ENCODE data around the gene CLSTN2.

CLSTN2 gene

GRCh38 chr3:140055092-140055791, 120.3 kb downstream of the CLSTN2 start:
- DNase-seq: no peak

GRCh38 chr3:140056047-140056446, 121.1 kb downstream of the CLSTN2 start:
- no peak for DNase-seq

- DNase-seq: no peak
Measured at GRCh38 chr3:140061211-140061610, 126.2 kb downstream of the CLSTN2 start.

- DNase-seq: no peak
Measured at GRCh38 chr3:140062461-140062860, 127.5 kb downstream of the CLSTN2 start.

DNA sequence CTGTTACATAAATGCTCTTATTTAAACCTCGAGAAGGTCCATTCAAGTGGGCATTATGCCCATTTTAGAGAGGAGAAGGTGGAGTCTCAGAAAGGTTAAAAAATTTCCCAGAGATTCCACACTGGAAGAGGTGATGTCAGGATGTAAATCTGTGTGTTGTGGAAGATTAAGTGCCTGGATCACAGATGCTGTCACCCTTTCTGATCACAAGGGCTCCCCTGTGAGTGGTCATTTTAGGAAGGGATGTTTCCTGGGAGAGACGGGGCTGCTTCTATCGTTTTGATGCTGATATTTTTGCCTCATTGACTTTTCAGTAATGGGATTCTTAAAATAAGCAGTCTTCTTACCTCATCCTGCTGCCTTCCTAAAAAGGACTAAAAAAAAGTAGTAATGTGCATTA, 132.5 kb downstream of the CLSTN2 start:
- DNase-seq: no peak

DNA sequence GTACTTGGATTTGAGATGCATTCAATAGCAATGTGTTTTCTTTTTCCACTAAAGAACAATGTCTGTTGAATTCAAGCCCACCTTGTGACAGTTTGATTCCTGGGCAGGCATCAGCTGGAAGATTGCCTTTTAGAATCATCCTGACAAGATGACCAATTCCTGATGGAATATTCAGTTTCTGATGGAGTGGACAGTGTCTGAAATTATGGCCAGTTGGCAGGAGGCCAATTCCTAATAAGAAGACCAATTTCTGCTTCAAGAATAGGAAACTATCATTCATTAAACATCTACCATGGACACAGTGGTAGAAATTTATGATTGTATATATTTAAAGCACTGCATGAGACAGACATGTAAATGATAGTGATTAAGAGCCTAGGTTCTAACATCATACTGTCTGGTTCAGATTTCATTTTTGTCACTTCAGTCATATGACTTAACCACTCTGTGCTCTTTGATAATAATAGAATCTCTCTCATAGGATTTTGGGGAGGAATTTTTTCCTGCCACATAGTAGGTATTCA, 133.6 kb downstream of the CLSTN2 start:
- DNase-seq: no peak

DNA sequence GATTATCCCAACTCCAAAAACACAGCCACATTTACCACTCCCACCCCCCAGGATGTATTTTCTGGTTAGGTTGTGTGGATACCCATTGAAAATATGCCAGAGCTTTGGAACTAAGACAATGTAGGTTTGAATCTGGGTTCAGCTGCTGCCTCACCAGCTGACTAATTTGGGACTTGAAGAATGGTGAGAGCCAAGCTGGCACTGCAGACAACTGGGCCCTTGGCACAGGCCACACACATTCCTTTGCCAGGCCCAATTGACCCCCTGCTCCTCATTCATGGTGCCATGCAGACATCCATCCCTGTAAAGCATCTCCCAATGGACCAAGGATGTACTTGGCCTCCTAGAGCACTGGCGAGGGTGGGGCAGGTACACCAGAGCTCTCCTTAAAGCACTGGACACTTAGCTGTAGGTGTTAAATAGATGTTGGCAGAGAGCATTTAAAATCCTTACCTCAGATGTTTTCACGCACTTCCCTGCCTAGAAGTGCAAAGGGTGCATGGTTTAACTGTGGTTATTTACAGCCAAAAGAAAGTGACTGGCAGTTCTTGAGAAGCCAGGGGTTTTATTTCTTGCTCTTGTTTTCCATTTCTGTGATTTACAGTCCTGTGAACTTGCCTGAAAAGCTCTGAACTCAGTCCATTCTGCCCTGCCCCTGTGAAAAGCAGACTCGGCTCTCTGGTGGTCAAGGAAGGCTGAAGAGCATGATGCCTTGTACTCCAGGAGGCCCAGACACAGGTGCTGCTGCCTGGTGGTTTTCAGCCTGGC, 138.5 kb downstream of the CLSTN2 start:
- DNase-seq: no peak

- no peak for DNase-seq
Measured at GRCh38 chr3:140076552-140076951, 141.6 kb downstream of the CLSTN2 start.

DNA sequence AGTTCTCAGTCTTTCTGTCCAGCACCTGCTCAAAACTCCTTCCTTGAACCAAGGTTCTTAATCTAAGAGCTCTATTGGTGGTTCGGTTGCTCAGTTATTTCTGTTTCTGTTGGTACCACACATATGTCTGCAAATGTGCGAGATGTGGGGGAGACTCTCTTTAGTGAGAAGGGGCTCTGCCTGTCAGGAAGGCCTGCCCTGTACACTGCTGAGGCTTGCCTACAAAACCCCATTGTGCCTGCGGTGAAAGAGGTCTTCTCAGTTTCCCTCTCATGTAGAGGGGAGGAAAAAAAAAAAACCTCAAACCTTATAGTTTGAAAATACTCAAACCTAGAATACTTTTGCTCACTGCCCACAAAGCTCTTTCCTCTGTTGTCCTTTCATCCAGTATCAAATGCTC, 142.4 kb downstream of the CLSTN2 start:
- no peak for DNase-seq

DNA sequence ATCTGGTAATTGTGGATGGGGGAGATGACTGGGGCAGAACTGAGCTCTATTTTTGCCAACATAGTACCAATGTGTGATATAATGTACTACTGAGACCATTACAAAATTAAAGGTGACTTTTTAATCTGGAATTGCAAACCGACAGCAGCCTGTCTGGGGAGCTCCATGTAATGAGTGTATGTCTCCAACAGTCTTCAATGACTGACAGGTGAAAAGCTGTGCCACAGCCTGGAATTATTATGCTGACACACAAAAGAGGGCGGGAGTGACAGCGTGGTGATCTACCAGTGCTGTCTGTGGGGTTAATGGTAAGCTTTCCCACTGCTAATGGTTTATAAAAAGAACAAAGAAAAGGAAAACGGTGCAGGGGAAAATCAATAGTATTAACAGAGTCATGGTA, 143.4 kb downstream of the CLSTN2 start:
- DNase-seq: no peak

- no peak for DNase-seq
Measured at GRCh38 chr3:140078940-140079339, 144.0 kb downstream of the CLSTN2 start.

GRCh38 chr3:140081887-140082286, 146.9 kb downstream of the CLSTN2 start:
- no peak for DNase-seq

GRCh38 chr3:140085001-140085400, 150.0 kb downstream of the CLSTN2 start:
- DNase-seq: no peak

GRCh38 chr3:140086642-140087041, 151.7 kb downstream of the CLSTN2 start:
- no peak for DNase-seq

DNA sequence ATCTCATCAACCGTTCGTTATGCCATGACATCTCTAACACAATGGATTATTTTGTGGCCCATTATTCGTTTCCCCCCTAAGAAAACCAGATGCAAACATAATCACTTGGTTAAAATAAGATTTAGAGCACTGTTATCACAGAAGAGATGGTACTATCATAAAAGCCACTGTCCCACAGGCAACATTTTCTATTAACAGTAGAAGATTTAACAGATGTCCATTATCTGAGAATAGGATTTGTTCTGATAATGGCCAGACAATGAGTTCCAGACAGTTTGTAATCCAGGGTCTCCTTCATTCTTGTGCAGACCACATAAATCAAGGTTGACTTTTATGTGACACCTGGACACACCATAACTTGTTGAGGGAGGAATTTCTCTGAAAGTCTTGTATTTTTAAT, 153.1 kb downstream of the CLSTN2 start:
- no peak for DNase-seq

DNA sequence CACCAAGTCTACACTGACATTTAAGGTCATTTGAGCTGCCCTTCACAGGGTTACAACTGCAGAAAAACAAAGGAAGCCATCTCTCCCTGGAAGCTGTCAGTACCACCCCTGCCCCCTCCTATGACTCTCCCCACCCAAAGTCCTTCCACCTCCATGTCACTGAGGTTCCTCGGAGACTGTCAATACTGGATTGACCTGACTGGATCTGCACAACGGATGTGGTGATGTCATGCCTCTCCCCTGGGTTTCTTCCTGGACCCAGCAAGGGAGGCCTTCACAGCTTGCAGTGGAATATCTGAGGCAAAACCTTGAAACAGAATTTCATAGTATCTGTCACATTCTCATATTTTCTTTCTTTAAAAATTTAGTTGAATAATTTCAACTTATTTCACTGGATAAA, 153.5 kb downstream of the CLSTN2 start:
- DNase-seq: no peak

DNA sequence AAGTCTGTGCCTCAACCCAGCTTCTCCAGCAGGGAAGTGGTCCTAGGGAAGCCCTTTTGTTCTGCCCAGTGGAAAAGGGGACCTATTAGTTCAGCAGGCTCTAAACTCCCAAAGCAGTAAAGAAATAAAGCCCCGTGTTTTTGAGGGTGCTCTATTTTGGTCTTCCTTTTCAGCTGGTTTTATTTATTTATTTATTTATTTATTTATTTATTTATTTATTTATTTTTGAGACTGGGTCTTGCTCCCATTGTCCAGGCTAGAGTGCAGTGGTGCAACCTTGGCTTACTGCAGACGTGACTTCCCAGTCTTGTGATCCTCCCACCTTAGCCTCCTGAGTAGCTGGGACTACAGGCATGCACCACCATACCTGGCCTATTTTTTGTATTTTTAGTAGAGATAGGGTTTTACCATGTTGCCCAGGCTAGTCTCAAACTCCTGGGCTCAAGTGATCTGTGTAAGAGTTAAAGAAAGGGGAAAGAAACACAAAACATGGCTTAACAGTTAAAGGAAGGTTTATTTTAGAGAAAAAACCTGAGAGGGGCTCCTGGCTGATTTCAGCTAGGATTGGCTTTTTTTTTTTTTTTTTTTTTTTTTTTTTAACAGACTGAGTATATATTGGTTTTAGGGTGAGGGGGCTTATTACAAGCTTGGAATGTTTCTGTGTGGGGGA, 154.6 kb downstream of the CLSTN2 start:
- DNase-seq: no peak

GRCh38 chr3:140091143-140091542, 156.2 kb downstream of the CLSTN2 start:
- no peak for DNase-seq

GRCh38 chr3:140092848-140093536, 158.0 kb downstream of the CLSTN2 start:
- no peak for DNase-seq

DNA sequence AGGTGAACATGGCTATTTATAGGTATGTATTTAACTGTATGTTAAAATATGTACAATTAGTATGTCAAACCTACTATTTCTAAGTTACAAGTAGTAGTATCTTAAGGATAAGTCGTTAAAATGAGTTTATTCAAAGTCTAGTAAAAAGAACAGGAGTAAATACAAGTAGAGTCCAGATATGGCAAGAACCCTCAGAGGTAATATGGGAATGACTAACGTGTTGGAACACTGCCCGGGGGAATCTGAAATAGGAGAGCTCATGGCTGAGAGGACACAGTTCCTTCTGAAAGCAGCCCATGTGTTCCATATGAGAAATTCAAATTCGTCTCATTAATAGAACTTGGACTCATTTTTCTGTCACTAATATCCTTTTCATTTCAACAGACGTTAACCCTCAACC, 158.8 kb downstream of the CLSTN2 start:
- DNase-seq: no peak

DNA sequence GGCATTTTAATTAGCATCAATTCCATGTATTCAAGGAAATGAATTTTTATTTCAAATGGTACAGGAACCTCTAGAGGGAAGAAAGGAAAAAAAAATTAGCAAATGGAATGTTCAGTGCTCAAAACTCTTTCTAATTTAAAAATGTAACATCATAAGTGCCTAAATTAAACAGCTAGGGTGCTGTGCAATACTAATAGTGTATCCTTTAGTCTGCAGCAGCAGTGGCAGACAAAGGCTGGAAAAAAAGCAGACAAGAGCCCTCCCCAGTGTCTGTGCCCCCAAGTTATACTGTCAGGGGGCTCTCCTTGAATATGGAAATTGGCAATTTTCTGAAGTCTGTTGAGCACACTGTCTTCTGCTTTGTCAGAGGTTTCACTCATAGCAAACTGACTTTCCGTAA, 159.5 kb downstream of the CLSTN2 start:
- no peak for DNase-seq

GRCh38 chr3:140096037-140096436, 161.1 kb downstream of the CLSTN2 start:
- no peak for DNase-seq
